Natural killer cell (primary cell): ENCODE results near the gene MYO15B. TPM values are rescaled to one million over a fixed set of nuclear protein-coding genes. Genes with fewer than 3 reads are reported as not detected.
A peak's percentile ranks its signal among the peaks of the same experiment; 100 is the strongest.

ENCODE experiments used
- ATAC-seq, 3 donors: fragments of 150-1000 bp in 2 of 3; fragments of 200-7000 bp in 1 of 3; cut with Tn5 transposase; 1 replicate in 1 of 3; 2 replicates in 2 of 3; pipeline ENCODE4 v1.10.0; 2021; ENCODE audit warnings: mild to moderate bottlenecking in 2 of 3, moderate library complexity in 2 of 3
- DNase-seq, 2 donors: peaks; one replicate each; pipeline versions ENCODE4 v3.0.0 to v3.0.0-alpha.2; 2013 to 2021; ENCODE audit warnings: mixed read lengths in 1 of 2
- H3K27ac ChIP-seq: one replicate; pipeline ENCODE4 v1.5.1; 2013; ENCODE audit warnings: mild to moderate bottlenecking, low read length
- H3K27me3 ChIP-seq: one replicate; pipeline ENCODE4 v1.6.1; 2013; ENCODE audit warnings: low read length; ENCODE audit not compliant: control insufficient read depth, insufficient read depth
- H3K36me3 ChIP-seq: one replicate; pipeline ENCODE4 v1.6.1; 2013; ENCODE audit warnings: low read length; ENCODE audit not compliant: control insufficient read depth, insufficient read depth
- H3K4me1 ChIP-seq: one replicate; pipeline ENCODE4 v1.6.1; 2013; ENCODE audit warnings: low read length; ENCODE audit not compliant: control insufficient read depth, insufficient read depth
- H3K4me3 ChIP-seq: one replicate; pipeline ENCODE4 v1.5.1; 2013; ENCODE audit warnings: low read length
- H3K9me3 ChIP-seq: one replicate; pipeline ENCODE4 v1.6.1; 2013; ENCODE audit warnings: low read length; ENCODE audit not compliant: control insufficient read depth, insufficient read depth
- H3K27ac Mint-ChIP-seq, 2 donors: one replicate each; pipeline ENCODE4 v1.8.0; 2022; ENCODE audit warnings: mild to moderate bottlenecking in 2 of 2, mixed read lengths in 2 of 2, moderate library complexity in 1 of 2
- H3K27me3 Mint-ChIP-seq, 2 donors: one replicate each; pipeline ENCODE4 v1.8.0; 2022; ENCODE audit warnings: low read depth in 2 of 2, mixed read lengths in 2 of 2
- H3K36me3 Mint-ChIP-seq: one replicate; pipeline ENCODE4 v1.8.0; 2022; ENCODE audit warnings: mixed read lengths
- H3K4me1 Mint-ChIP-seq, 2 donors: one replicate each; pipeline ENCODE4 v1.8.0; 2022; ENCODE audit warnings: mixed read lengths in 2 of 2
- H3K4me3 Mint-ChIP-seq: one replicate; pipeline ENCODE4 v1.8.0; 2022; ENCODE audit warnings: mild to moderate bottlenecking, moderate library complexity, mixed read lengths
- H3K9me3 Mint-ChIP-seq, 2 donors: one replicate each; pipeline ENCODE4 v1.8.0; 2022; ENCODE audit warnings: mixed read lengths in 2 of 2
- WGBS: methylation state at CpG from one replicate; pipeline ENCODE4 v1.1.7; 2013; ENCODE audit warnings: missing lambda C conversion rate; ENCODE audit not compliant: insufficient coverage; 5-methylcytosine and 5-hydroxymethylcytosine counted together
- intact Hi-C: fragments of 100-400 bp; cut with micrococcal nuclease; formaldehyde crosslinking; loops from one replicate; pipeline ENCODE4 v1.14.2; 2022
- total RNA-seq, 4 donors: library from RNA; stranded (reverse); fragments of 120-200 nt in 1 of 4; gene quantifications; one replicate each; pipeline versions ENCODE4 v1.2.3 to v1.2.4, GENCODE V29; 2013 to 2022
- TF ChIP-seq, protein P1 (sequence below): fragments of 200-600 bp; IDR thresholded peaks from one replicate; pipeline ENCODE4 v1.8.0; 2022; ENCODE audit warnings: antibody characterized with exemption

The MYO15B gene
- total RNA-seq, 3 donors from 2014 or later (not counting 1 experiment from before 2014, with no cell fraction given) = 336 to 372 (median 339) TPM

DNA sequence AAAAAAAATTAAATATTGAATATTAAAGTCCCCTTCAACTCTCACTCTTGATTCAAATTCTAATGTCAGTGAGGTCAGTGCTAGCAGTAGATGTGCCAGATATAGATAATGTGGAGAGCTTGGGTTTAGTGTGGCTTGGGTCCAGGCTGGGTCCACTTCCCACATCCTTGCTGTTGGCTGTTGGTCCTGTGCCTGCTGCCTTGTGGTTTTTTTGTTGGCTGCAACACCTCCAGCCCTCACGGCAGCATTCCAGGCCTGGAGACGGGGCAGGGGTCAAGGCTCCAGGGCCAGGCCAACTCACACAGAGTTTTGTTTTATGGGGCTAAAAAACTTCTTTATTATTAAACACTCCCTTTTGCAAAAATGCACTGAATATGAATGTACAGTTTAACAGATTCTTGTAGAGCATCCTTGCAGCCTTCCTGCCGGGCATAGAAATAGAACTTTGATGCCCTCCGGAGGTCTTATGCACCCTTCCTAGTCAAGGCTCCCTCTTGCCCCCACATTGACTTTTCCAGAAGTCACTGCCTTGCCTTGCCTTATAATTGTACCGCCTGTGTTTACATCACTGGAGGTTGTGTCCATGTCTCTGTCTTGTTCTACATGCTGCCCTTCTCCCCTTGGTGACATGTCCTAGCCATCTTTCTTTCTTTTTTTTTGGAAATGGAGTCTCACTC, 25.5 kb upstream of the MYO15B start:
- TF ChIP-seq, protein P1, sequence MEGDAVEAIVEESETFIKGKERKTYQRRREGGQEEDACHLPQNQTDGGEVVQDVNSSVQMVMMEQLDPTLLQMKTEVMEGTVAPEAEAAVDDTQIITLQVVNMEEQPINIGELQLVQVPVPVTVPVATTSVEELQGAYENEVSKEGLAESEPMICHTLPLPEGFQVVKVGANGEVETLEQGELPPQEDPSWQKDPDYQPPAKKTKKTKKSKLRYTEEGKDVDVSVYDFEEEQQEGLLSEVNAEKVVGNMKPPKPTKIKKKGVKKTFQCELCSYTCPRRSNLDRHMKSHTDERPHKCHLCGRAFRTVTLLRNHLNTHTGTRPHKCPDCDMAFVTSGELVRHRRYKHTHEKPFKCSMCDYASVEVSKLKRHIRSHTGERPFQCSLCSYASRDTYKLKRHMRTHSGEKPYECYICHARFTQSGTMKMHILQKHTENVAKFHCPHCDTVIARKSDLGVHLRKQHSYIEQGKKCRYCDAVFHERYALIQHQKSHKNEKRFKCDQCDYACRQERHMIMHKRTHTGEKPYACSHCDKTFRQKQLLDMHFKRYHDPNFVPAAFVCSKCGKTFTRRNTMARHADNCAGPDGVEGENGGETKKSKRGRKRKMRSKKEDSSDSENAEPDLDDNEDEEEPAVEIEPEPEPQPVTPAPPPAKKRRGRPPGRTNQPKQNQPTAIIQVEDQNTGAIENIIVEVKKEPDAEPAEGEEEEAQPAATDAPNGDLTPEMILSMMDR = no peak

DNA sequence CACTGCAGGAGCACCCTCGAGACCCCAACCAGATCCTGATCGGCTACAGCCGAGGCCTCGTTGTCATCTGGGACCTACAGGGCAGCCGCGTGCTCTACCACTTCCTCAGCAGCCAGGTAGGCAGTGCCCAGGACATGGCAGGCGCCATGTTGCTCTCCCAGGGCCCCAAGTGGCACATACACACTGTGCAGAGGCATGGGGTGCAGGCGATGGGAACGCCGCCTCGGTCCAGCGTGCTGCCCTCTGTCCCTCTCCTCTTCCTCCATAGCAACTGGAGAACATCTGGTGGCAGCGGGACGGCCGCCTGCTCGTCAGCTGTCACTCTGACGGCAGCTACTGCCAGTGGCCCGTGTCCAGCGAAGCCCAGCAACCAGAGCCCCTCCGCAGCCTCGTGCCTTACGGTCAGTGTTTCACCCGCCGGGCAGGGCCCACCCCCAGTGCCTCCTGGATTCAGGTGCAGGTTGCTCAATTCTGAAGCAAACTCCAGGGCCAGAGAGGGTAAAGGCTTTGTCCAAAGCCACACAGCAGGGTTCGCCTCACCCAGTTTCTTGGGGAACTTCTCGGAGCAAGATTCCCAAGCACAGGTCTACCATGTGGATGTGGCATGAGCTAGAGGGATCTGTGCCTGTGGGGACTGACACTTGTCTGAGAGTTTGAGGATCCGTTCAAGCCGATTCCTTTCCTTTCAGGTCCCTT, 24.4 kb upstream of the MYO15B start:
- Histone ChIP-seq H3K4me1 (peaks cover 7% of the 10 kb centered on the region), H3K27me3 (no peaks in the 10 kb centered on the region), H3K27ac (no peak overlapping the region), H3K4me3 (no peak overlapping the region), H3K36me3 (peaks cover 56% of the 10 kb centered on the region), H3K9me3 (no peaks in the 10 kb centered on the region)
- Mint-ChIP-seq H3K27me3 (no peaks in the 10 kb centered on the region), H3K9me3 (no peaks in the 10 kb centered on the region), H3K27ac (no peak overlapping the region), H3K36me3 (no peaks in the 10 kb centered on the region), H3K4me3 (no peak overlapping the region), H3K4me1 (peaks cover 5 to 6% of the 10 kb centered on the region in 2 donors)
- TF ChIP-seq, protein P1 = no peak
- WGBS = 95% methylated on average over 28 of the region's 28 CpGs
- DNase-seq (no peak), ATAC-seq (no peak)
- intact Hi-C loops = no loop called here

More for the DNA sequence above, 25.5 kb upstream of the MYO15B start:
- H3K27me3 ChIP-seq = no peaks in the 10 kb centered on the region
- Mint-ChIP-seq H3K4me1 (peaks cover 5 to 6% of the 10 kb centered on the region in 2 donors), H3K27me3 (no peaks in the 10 kb centered on the region), H3K27ac (peak overlapping the region in 1 of 2 donors; percentile 9), H3K36me3 (no peaks in the 10 kb centered on the region), H3K4me3 (no peak overlapping the region), H3K9me3 (no peaks in the 10 kb centered on the region)
- ATAC-seq = no peak
- WGBS = 97% methylated on average over 5 of the region's 5 CpGs
- no peaks in the 10 kb centered on the region for H3K9me3 ChIP-seq
- no peak overlapping the region for H3K4me3 ChIP-seq
- intact Hi-C loops = no loop called here
- peaks cover 56% of the 10 kb centered on the region for H3K36me3 ChIP-seq
- peaks cover 7% of the 10 kb centered on the region for H3K4me1 ChIP-seq
- no peak overlapping the region for H3K27ac ChIP-seq
- DNase-seq = peak in 1 of 2 donors; percentile 19

DNA sequence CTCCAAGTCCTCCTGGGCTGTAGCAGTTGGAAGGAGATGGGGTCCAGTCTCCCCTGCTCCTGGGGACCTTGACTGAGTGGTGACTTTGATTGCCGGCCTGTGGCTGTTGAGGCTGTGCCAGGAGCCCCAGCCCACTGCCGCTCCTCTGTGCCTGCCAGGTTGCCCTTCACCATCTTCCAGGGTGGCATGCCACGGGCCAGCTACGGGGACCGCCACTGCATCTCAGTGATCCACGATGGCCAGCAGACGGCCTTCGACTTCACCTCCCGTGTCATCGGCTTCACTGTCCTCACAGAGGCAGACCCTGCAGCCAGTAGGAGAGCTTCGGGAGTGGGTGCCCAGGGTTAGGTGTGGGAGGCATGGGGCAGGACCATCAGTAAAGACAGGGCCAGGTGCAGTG, 23.4 kb upstream of the MYO15B start:
- ATAC-seq (no peak), DNase-seq (no peak)
- no peak overlapping the region for H3K4me3 Mint-ChIP-seq
- Histone ChIP-seq H3K4me3 (no peak overlapping the region), H3K9me3 (no peaks in the 10 kb centered on the region), H3K27ac (no peak overlapping the region), H3K27me3 (no peaks in the 10 kb centered on the region), H3K4me1 (peaks cover 7% of the 10 kb centered on the region), H3K36me3 (peaks cover 53% of the 10 kb centered on the region)
- intact Hi-C loops = no loop called here
- no peak overlapping the region for H3K27ac Mint-ChIP-seq
- no peaks in the 10 kb centered on the region for H3K9me3 Mint-ChIP-seq
- H3K4me1 Mint-ChIP-seq = peaks cover 0 to 6% of the 10 kb centered on the region in 2 donors
- H3K27me3 Mint-ChIP-seq = no peaks in the 10 kb centered on the region
- TF ChIP-seq, protein P1 = no peak
- WGBS = 98% methylated on average over 11 of the region's 11 CpGs
- H3K36me3 Mint-ChIP-seq = no peaks in the 10 kb centered on the region
